Measurements from ENCODE around the gene ARFGEF3. TPM values are rescaled to one million over a fixed set of nuclear protein-coding genes. Genes with fewer than 3 reads are reported as not detected.
A peak's percentile ranks its signal among the peaks of the same experiment; 100 is the strongest.
"Not testable (repeated sequence)": the region's sequence is repeated elsewhere in the genome, so short reads cannot be mapped to it uniquely, and the experiment has no call there.

ARFGEF3 gene
- total and polyA plus RNA-seq, 5 experiments from 2014 or later: not detected

DNA sequence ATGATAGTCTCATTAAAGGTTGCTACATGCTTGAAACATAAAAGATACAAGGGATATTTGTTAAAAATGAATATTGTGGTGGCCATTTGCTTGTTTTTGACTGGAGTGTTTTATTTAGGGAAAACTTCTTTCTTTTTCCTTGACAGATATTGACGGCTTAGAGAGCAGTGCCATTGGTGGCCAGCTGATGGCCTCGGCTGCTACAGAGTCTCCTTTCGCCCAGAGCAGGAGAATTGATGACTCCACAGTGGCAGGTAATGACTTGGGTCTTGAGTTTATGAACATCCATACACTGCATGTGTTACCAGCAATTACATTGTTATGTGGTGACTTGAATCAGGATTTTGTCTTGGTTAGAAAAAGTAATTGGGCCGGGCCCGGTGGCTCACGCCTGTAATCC lies 124.1 kb downstream of the ARFGEF3 start:
- H3K36me3 Mint-ChIP-seq: no peaks in the 10 kb centered on the region
- DNase-seq (no peak), ATAC-seq (no peak)
- H3K4me1 Mint-ChIP-seq: peaks cover 0 to 2% (median 0%) of the 10 kb centered on the region in 4 donors
- H3K4me3 Mint-ChIP-seq: no peak overlapping the region
- POLR2A ChIA-PET: interaction anchor here (0.6 kb wide), 1 partner anchor 179 kb away, joined by 3 read pairs; no protein-coding TSS in a partner anchor
- H3K9me3 Mint-ChIP-seq: no peaks in the 10 kb centered on the region
- H3K27ac Mint-ChIP-seq: no peak overlapping the region
- peaks cover 0 to 3% (median 0%) of the 10 kb centered on the region in 5 donors for H3K27me3 Mint-ChIP-seq

GRCh38 chr6:138286698-138287097 lies 125.0 kb downstream of the ARFGEF3 start:
- H3K27me3 Mint-ChIP-seq: peaks cover 0 to 3% (median 0%) of the 10 kb centered on the region in 5 donors
- H3K36me3 Mint-ChIP-seq: no peaks in the 10 kb centered on the region
- H3K4me1 Mint-ChIP-seq: peaks cover 0 to 2% (median 0%) of the 10 kb centered on the region in 4 donors
- H3K4me3 Mint-ChIP-seq: no peak overlapping the region
- DNase-seq (no peak), ATAC-seq (no peak)
- H3K27ac Mint-ChIP-seq: no peak overlapping the region
- POLR2A ChIA-PET: interaction anchor here (0.7 kb wide), 1 partner anchor 200 kb away, joined by 3 read pairs; no protein-coding TSS in a partner anchor
- no peaks in the 10 kb centered on the region for H3K9me3 Mint-ChIP-seq

- Mint-ChIP-seq H3K4me3 (no peak overlapping the region), H3K4me1 (peaks cover 0 to 2% (median 0%) of the 10 kb centered on the region in 4 donors), H3K27me3 (peaks cover 0 to 4% (median under 1%) of the 10 kb centered on the region in 5 donors), H3K9me3 (no peaks in the 10 kb centered on the region), H3K27ac (no peak overlapping the region), H3K36me3 (no peaks in the 10 kb centered on the region)
- ATAC-seq: peak in 1 of 2 donors; percentile 48
- POLR2A ChIA-PET: no interaction called here
- DNase-seq: peak in 9 of 10 donors; percentile 8 to 43 (median 27)
Measured at GRCh38 chr6:138287144-138287955, 125.6 kb downstream of the ARFGEF3 start.

GRCh38 chr6:138288428-138289085 lies 126.8 kb downstream of the ARFGEF3 start:
- H3K4me3 Mint-ChIP-seq, H3K9me3 Mint-ChIP-seq, ATAC-seq, DNase-seq, H3K36me3 Mint-ChIP-seq, H3K4me1 Mint-ChIP-seq, H3K27ac Mint-ChIP-seq, H3K27me3 Mint-ChIP-seq, POLR2A ChIA-PET: not testable (repeated sequence)

DNA sequence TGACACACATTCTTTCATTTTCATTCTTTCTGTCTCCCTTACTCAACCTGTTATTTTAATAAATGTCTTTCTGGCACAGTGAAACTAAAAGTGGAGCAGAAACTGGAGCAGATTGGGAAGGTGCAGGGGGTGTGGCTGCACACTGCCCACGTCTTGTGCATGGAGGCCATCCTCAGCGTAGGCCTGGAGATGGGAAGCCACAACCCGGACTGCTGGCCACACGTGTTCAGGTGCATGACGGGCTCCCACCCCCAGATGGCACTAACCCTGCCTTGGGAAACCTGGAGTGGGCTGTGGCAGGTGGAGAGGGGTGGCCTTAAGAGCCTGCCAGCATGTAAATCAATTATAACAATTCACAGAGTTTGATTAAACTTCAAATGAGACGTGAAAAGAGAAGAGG lies 128.0 kb downstream of the ARFGEF3 start:
- no peak overlapping the region for H3K4me3 Mint-ChIP-seq
- no peak overlapping the region for H3K27ac Mint-ChIP-seq
- H3K27me3 Mint-ChIP-seq: peaks cover 0 to 4% (median 4%) of the 10 kb centered on the region in 5 donors
- H3K36me3 Mint-ChIP-seq: no peaks in the 10 kb centered on the region
- H3K9me3 Mint-ChIP-seq: no peaks in the 10 kb centered on the region
- ATAC-seq: peak; percentile 33 to 44
- DNase-seq: peak in 1 of 10 donors; percentile 9
- POLR2A ChIA-PET: no interaction called here
- peaks cover 0 to 2% (median 0%) of the 10 kb centered on the region in 4 donors for H3K4me1 Mint-ChIP-seq

- Mint-ChIP-seq H3K27me3 (peaks cover 0 to 4% (median 4%) of the 10 kb centered on the region in 5 donors), H3K36me3 (no peaks in the 10 kb centered on the region), H3K9me3 (no peaks in the 10 kb centered on the region), H3K27ac (no peak overlapping the region), H3K4me3 (no peak overlapping the region), H3K4me1 (peaks cover 0 to 2% (median 0%) of the 10 kb centered on the region in 4 donors)
- DNase-seq (no peak), ATAC-seq (no peak)
- POLR2A ChIA-PET: no interaction called here
Measured at GRCh38 chr6:138290423-138290962, 128.8 kb downstream of the ARFGEF3 start.

DNA sequence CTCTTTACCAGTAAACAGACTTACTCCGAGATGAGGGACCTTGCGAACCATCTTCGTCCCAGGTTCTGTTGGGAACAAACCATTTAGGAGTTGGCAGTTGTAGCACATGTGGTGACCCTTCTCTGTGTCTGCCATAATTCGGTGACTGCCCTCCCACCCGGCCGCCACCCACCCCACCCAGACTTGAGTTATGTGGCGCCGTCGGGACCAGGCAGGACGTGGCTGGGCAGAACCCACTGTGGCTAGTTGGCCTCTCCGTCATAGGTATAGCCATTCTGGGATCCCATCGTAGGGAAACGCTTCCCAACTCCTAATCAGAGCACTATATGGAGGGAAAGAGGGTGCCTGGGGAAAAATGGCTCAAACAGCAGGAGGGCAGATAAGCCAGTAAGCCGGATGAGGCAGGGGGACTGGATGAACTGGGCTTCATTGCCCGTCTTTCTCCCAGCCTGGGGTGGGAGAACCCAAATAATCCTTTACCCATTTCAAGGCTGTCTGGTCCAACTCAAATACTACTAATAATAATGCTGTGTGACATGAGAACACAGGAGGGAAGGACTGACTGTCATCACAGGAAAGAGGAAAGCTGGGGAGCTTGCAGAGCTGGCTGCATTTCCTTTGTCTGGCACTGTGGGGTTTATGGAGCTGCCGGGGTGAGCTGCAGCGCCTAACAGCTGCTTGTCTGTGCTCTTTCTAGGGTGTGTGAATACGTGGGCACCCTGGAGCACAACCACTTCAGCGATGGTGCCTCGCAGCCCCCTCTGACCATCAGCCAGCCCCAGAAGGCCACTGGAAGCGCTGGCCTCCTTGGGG lies 129.5 kb downstream of the ARFGEF3 start:
- H3K4me1 Mint-ChIP-seq: peaks cover 0 to 2% (median 0%) of the 10 kb centered on the region in 4 donors
- H3K4me3 Mint-ChIP-seq: no peak overlapping the region
- no peak for DNase-seq
- POLR2A ChIA-PET: no interaction called here
- H3K27me3 Mint-ChIP-seq: peaks cover 0 to 4% (median 4%) of the 10 kb centered on the region in 5 donors
- H3K27ac Mint-ChIP-seq: no peak overlapping the region
- no peaks in the 10 kb centered on the region for H3K36me3 Mint-ChIP-seq
- no peaks in the 10 kb centered on the region for H3K9me3 Mint-ChIP-seq
- no peak for ATAC-seq

GRCh38 chr6:138291849-138292181 lies 130.1 kb downstream of the ARFGEF3 start:
- no peaks in the 10 kb centered on the region for H3K36me3 Mint-ChIP-seq
- POLR2A ChIA-PET: no interaction called here
- no peak overlapping the region for H3K27ac Mint-ChIP-seq
- peaks cover 0 to 8% (median 4%) of the 10 kb centered on the region in 5 donors for H3K27me3 Mint-ChIP-seq
- no peak for ATAC-seq
- H3K4me3 Mint-ChIP-seq: no peak overlapping the region
- H3K4me1 Mint-ChIP-seq: peaks cover 0 to 2% (median 0%) of the 10 kb centered on the region in 4 donors
- H3K9me3 Mint-ChIP-seq: no peaks in the 10 kb centered on the region
- no peak for DNase-seq

DNA sequence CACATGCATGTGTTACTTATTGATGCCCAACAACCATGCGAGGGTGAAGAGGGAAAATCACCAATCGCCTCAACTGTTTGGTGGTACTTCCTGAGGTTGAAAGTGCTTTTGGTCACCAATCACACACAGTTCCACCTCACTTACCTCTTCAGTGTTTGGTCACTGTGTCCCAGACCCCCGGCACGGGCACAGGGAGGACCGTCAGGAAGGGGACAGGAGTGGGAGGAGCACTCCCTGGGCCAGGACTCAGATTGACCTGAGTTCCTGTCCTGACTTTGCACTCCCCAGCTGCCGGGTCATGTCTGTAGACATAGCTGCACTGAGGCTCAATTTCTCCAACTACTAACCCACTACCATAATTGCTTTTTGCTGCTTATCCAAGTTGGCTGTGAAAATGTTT lies 130.7 kb downstream of the ARFGEF3 start:
- POLR2A ChIA-PET: no interaction called here
- Mint-ChIP-seq H3K4me1 (no peaks in the 10 kb centered on the region), H3K9me3 (no peaks in the 10 kb centered on the region), H3K4me3 (no peak overlapping the region), H3K27ac (no peak overlapping the region), H3K27me3 (peaks cover 0 to 8% (median 3%) of the 10 kb centered on the region in 5 donors), H3K36me3 (no peaks in the 10 kb centered on the region)
- no peak for DNase-seq
- no peak for ATAC-seq

- DNase-seq (no peak), ATAC-seq (no peak)
- H3K36me3 Mint-ChIP-seq: no peaks in the 10 kb centered on the region
- H3K27me3 Mint-ChIP-seq: peaks cover 0 to 14% (median 6%) of the 10 kb centered on the region in 5 donors
- H3K27ac Mint-ChIP-seq: no peak overlapping the region
- POLR2A ChIA-PET: no interaction called here
- no peaks in the 10 kb centered on the region for H3K9me3 Mint-ChIP-seq
- H3K4me1 Mint-ChIP-seq: no peaks in the 10 kb centered on the region
- H3K4me3 Mint-ChIP-seq: no peak overlapping the region
Measured at GRCh38 chr6:138293428-138294395, 132.0 kb downstream of the ARFGEF3 start.

DNA sequence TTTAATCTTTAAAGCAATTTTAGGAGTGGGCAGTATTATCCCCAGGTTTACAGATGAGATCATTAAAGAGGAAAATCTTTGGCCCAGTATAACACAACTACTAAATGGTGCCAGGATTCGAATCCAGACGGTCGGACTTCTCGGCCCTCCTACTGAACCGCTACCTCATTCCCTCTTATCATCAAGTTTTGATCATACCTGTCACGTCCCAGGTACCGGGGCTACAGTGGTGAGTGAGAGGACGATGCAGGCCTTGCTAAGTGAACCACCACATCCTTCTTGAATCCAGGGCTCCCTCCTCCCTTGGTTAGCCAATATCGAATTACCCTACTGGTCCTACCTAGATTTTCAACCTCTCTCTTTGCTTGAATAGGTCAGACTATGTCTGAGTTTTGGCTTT lies 134.6 kb downstream of the ARFGEF3 start:
- no peak for ATAC-seq
- DNase-seq: no peak
- H3K4me3 Mint-ChIP-seq: no peak overlapping the region
- H3K4me1 Mint-ChIP-seq: no peaks in the 10 kb centered on the region
- H3K27me3 Mint-ChIP-seq: peaks cover 0 to 20% (median 10%) of the 10 kb centered on the region in 5 donors
- POLR2A ChIA-PET: no interaction called here
- H3K36me3 Mint-ChIP-seq: no peaks in the 10 kb centered on the region
- no peak overlapping the region for H3K27ac Mint-ChIP-seq
- H3K9me3 Mint-ChIP-seq: no peaks in the 10 kb centered on the region

- Mint-ChIP-seq H3K36me3 (no peaks in the 10 kb centered on the region), H3K27me3 (peaks cover 0 to 23% (median 13%) of the 10 kb centered on the region in 5 donors), H3K4me3 (no peak overlapping the region), H3K27ac (no peak overlapping the region), H3K4me1 (no peaks in the 10 kb centered on the region), H3K9me3 (no peaks in the 10 kb centered on the region)
- POLR2A ChIA-PET: no interaction called here
- DNase-seq: no peak
- ATAC-seq: no peak
Measured at GRCh38 chr6:138296786-138297185, 135.0 kb downstream of the ARFGEF3 start.
